VCaP (cell line): ENCODE measurements around the gene MT1A.
"Not testable (repeated sequence)": the region's sequence is repeated elsewhere in the genome, so short reads cannot be mapped to it uniquely, and the experiment has no call there.

Experiments used
- H3K27ac ChIP-seq: fragments of 450-650 bp; 2 replicates; pipeline ENCODE4 v1.5.1; 2017
- TF ChIP-seq, protein P1 (sequence below): fragments of 450-650 bp; conservative IDR thresholded peaks from 2 replicates; pipeline ENCODE4 v1.5.1; 2017; ENCODE audit warnings: mild to moderate bottlenecking, moderate library complexity

The MT1A gene

DNA sequence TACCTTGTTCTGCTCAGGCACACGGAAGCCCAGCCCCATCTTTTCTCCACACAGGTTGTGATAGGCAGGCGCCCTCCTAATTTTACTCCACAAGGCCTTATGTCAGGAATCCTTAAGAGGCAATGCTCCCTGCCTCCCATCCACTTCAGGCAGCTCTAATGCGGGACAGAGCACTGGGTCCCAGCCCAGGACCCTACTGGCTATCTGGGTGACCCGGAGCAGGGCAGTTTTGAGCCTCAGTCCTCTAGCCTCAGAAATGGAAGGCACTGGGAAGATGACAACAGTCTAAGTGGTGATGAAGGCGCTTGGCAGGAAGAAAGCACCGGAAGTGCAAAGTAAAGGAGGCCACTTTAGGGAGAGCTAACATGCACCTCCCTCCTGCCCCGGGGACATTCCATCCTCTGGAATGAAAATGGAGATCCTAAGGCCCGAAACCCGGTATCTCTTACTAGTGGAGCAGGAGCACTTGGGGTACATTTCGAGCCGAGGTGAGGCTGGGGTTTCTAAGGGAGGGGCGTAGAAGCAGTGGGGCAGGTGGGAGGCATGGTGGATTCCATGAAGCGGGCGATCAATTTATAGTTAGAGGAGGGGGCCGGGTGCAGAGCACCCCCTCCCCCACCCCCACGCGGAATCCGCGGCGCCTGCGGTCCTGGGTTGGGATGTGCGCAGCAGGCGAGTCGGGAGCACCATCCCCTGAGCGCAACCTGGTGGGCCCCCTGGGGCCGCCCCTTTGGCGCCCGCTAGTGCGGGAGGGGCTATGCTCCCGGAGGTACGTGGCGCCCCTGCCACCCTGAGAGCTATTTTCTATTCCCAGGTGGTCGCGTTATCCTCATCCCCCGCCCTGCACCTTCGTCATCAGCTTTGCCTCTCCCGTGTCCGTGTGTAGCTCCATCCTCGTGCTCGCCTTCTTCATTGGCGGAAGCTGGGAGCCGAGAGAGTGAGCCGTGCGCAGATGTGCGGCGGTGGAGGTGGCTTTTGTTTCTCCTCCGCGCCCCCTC, 24.2 kb downstream of the MT1A start:
- TF ChIP-seq, protein P1, sequence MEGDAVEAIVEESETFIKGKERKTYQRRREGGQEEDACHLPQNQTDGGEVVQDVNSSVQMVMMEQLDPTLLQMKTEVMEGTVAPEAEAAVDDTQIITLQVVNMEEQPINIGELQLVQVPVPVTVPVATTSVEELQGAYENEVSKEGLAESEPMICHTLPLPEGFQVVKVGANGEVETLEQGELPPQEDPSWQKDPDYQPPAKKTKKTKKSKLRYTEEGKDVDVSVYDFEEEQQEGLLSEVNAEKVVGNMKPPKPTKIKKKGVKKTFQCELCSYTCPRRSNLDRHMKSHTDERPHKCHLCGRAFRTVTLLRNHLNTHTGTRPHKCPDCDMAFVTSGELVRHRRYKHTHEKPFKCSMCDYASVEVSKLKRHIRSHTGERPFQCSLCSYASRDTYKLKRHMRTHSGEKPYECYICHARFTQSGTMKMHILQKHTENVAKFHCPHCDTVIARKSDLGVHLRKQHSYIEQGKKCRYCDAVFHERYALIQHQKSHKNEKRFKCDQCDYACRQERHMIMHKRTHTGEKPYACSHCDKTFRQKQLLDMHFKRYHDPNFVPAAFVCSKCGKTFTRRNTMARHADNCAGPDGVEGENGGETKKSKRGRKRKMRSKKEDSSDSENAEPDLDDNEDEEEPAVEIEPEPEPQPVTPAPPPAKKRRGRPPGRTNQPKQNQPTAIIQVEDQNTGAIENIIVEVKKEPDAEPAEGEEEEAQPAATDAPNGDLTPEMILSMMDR, result no peak

DNA sequence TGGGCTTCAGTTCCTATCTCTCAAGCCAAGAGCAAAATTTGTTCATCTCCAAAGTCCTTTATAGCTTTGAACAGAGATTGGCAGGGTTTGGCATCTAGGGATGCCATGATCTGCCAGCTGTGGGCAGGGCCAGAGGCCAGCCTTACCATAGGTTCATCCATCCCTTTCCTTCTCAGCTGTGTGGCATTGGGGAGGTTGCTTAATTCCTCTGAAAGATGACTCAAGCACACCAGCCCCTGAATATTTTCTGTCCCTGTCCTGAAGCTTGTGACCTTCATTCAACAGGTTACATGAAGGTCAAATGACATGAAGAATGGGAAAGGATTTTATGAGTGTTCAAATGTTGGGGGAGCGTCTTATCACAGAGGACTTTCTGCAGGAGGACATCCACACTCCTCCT, 26.0 kb downstream of the MT1A start:
- no peak overlapping the region for H3K27ac ChIP-seq
- TF ChIP-seq, protein P1, result no peak

More for the DNA sequence above, 24.2 kb downstream of the MT1A start:
- no peak overlapping the region for H3K27ac ChIP-seq

DNA sequence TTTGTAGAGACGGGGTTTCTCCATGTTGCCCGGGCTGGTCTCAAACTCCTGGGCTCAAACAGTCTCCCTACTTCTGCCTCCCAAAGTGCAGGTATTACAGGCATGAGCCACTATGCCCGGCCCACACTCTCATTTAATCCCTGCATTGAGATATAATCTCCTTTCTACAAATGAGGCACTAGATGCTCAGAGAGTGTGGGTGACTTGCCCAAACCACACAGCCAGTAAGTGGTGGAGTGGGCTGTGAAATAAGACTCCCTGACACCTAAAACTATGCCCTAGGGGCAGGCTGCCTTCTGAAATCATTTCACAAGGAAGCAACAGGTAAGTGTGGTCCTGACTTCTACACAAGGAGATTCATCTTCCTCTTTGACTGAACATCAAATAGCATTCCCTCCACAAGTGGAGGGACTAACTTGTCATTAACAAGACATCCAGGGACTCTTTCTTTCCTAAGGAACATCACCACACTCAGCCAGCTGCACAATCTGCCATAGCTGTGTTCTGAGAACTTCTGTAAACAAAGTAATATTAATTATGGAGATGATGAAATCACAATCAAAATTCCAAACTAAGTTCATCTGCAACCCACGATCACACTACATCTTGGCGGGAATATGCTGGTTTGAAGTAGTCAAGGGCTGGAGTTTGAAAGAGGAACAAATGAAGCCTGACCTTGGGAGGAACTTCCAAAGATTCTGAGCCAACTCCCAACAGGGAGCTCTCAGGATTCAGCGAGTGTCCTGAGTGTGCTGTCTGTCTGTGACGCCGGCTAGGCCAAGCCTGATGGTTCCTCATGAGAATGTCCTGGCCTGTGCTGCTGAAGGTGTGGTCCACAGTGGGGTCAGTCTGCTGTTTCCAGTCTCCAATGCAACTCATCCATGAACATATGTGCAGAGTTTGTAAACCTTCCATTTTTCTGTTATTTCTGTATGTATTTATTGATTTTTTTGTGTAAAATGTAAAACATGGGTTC, 27.1 kb downstream of the MT1A start:
- not testable (repeated sequence) for H3K27ac ChIP-seq

DNA sequence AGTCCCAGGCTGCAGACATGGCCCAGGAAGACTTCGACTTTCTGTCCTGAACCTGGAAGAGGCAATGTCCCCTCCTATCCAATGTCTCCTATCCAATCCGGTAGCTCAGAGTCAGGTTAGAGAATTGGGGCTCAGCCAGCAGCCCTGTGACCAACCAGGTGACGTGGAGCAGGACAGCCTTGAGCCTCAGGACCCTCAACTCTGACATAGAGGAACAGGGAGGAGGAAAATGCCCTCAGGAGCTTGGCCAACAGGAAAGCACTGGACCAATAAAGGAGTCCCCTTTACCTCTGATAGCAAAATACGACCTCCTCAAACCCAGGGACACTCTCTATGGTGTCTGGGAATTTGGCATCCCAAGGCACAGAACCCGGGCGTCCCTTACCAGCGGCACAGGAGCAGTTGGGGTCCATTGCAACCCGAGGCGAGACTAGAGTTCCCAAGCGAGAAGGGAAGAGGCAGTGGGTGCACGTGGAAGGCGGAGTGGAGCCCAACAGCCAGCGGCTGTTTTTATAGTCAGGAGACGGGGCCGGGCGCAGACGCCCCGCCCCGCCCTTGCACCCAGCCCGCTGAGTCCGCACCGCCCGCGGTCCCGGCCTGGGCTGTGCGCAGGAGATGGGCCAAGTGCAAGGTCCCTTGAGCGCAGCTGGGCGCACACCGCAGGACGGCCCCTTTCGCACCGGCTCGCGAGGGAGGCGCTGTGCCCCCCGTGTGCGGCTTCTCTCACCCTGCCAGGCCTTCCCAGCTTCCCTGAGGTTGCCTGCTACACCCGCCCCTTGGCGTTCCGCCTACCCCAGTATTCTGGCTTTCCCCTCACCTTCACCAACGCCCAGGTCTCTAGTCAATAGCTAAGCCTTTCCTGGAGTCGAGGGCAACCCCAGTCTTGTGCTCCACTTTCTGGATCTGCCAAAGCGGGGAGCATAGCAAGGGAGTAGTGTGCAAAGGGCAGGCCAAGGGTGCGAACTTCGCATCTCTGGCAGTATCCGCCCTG, 29.4 kb downstream of the MT1A start, which contains the start of gene MT1G:
TSS of gene MT1G (minus strand) at position 485 of the 991 bp plus-strand sequence. CDS start at position 413, 72 bp downstream.
- TF ChIP-seq, protein P1, result no peak
- H3K27ac ChIP-seq, result no peak within 1 kb of the TSS

DNA sequence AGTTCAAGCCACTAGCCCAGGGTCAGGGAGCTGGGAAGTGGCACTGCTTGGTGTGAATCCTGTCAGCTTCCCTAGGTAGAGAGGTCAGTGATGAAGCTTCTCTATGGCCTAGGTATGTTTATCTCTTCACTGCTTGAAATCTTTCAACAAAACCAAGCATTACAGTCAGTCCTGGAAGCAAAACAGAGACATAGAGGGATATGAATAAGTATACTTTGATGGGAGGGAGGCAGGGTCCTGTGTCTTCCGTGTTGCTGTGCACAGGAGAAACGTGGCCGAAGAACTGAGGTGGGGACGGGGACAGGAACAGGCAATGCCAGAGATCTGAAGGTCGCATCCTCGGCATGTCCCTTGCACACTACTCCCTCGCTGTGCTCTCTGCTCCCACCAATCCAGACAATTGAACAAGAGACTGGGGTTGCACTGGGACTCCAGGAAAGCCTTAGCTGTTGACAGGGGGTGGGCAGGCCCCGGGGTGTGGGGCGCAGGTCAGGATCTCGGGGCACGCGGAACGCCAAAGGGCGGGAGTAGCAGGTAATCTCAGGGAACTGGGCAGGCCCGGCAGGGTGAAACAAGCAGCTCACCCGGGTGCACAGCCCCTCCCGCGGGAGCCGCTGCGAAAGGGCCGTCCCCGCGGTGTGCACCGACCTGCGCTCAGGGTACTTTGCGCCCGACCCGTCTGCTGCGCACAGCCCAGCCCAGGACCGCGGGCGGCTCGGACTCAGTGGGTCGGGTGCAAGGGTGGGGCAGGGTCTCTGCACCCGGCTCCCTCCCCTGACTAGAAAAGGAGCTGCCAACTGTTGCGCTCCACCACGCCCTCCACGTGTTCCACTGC, 30.8 kb downstream of the MT1A start, which contains the start of gene MT1H:
TSS of gene MT1H (plus strand) at position 810 of the 835 bp plus-strand sequence. CDS start 71 bp downstream, outside the sequence.
- no peak within 1 kb of the TSS for H3K27ac ChIP-seq

DNA sequence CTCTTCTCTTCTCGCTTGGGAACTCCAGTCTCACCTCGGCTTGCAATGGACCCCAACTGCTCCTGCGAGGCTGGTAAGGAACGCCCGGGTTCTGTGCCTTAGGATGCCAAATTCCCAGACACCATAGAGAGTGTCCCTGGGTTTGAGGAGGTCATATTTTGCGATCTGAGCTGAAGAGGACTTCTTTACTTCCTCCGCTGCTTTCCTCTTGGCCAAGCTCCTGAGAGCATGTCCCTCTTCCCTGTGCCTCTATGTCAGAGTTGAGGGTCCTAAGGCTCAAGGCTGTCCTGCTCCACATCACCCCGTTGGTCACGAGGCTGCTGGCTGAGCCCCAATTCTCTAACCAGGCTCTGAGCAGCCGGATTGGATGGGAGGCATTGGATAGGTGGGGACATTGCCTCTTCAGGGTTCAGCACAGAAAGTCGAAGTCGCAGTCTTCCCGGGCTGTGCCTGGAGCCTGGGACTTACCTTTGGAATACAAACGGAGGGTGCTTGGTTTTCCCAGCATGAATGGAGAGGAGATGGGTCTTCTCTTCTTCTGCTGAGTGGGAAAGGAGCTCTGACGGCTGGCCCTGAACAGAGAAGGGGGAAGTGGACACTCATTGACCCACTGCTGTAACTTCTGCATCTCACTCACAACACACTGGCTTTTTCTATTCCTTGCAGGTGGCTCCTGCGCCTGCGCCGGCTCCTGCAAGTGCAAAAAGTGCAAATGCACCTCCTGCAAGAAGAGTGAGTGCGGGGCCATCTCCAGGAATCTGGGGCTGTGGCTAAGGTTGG, 31.6 kb downstream of the MT1A start:
- TF ChIP-seq, protein P1, result no peak
- H3K27ac ChIP-seq, result no peak overlapping the region

More for the DNA sequence above, 30.8 kb downstream of the MT1A start, which contains the start of gene MT1H:
- TF ChIP-seq, protein P1, result no peak
